Measurements from ENCODE around the gene PRDM2.

- TF ChIP-seq, protein P1, sequence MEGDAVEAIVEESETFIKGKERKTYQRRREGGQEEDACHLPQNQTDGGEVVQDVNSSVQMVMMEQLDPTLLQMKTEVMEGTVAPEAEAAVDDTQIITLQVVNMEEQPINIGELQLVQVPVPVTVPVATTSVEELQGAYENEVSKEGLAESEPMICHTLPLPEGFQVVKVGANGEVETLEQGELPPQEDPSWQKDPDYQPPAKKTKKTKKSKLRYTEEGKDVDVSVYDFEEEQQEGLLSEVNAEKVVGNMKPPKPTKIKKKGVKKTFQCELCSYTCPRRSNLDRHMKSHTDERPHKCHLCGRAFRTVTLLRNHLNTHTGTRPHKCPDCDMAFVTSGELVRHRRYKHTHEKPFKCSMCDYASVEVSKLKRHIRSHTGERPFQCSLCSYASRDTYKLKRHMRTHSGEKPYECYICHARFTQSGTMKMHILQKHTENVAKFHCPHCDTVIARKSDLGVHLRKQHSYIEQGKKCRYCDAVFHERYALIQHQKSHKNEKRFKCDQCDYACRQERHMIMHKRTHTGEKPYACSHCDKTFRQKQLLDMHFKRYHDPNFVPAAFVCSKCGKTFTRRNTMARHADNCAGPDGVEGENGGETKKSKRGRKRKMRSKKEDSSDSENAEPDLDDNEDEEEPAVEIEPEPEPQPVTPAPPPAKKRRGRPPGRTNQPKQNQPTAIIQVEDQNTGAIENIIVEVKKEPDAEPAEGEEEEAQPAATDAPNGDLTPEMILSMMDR (IDR thresholded peaks at IDR 0.05; ENCODE audit: low read depth, low read length), result no peak
- TF ChIP-seq POLR2A (IDR thresholded peaks at IDR 0.05; ENCODE audit: extremely low read depth, insufficient read length), result no peak
Measured at GRCh38 chr1:13667691-13668090, 32.3 kb upstream of the PRDM2 start.

Measured in NB4 (cell line).